T47D (cell line): Measurements from ENCODE around the gene GBF1.

Experiments
- DNase-seq, 2 experiments: peaks; one replicate each; pipeline versions ENCODE4 v3.0.0 to v3.0.0-alpha.2; 2011 to 2012; ENCODE audit warnings: low read depth in 1 of 2, low spot score in 1 of 2
- JUND ChIP-seq: IDR thresholded peaks from 2 replicates; pipeline ENCODE4 v1.6.1; 2012; ENCODE audit warnings: low read depth
- in situ Hi-C: cut with HindIII; loops from 2 replicates; pipeline ENCODE4 v1.10.0; 2016; ENCODE audit warnings: low sequenced_read_pairs, low pct_unique_long_range_greater_than_20kb

The GBF1 gene

DNA sequence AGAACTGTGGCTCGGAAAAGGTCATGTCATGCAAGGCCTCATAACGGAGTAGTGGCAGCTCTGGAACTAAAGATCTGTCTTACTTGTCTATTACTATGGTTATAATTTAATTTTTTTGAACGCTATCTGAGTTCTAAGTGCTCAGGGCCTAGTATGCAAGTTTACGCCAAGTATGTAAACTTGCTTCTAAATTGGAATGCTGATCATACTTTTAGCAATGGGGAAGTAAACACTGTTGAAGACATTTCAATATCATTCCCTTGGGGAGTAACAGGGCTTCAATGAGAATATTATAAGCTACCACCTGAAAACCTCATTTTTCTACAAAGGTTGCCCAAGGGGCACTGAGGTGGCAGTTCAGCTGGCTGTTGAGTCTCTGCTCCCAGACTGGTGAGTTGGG lies 80.7 kb downstream of the GBF1 start:
- no peak for TF ChIP-seq JUND
- in situ Hi-C loops: no loop called here
- DNase-seq: no peak

DNA sequence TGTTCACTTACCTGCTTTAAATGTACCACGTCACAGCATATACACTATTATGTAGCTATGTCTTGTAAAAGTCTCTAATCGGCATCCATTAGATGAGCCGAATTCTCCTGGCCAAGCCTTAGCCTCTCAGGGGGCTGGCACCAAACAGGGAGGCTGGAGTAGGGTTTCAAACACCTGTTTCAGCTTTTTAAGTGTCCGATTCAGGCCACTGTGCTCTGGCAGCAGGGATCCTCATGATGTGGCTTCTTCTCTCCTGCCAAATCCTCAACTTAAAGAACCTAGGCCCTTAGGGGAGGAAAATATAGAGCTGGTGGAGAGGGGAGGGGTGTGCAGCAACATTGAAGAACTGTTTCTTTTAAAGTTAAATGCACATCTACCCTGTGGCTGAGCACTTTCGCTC lies 81.7 kb downstream of the GBF1 start:
- in situ Hi-C loops: no loop called here
- no peak for TF ChIP-seq JUND
- DNase-seq: peak in 1 of 2 experiments; percentile 19

- TF ChIP-seq JUND: no peak
- DNase-seq: no peak
- in situ Hi-C loops: no loop called here
Measured at GRCh38 chr10:102327641-102328040, 82.3 kb downstream of the GBF1 start.

- in situ Hi-C loops: no loop called here
- TF ChIP-seq JUND: no peak
- no peak for DNase-seq
Measured at GRCh38 chr10:102332772-102333171, 87.4 kb downstream of the GBF1 start.

- TF ChIP-seq JUND: no peak
- in situ Hi-C loops: no loop called here
- DNase-seq: no peak
Measured at GRCh38 chr10:102334101-102334500, 88.8 kb downstream of the GBF1 start.

- DNase-seq: peak in 1 of 2 experiments; percentile 30
- no peak for TF ChIP-seq JUND
- in situ Hi-C loops: no loop called here
Measured at GRCh38 chr10:102335184-102335583, 89.9 kb downstream of the GBF1 start.

- DNase-seq: no peak
- in situ Hi-C loops: no loop called here
- TF ChIP-seq JUND: no peak
Measured at GRCh38 chr10:102341038-102341688, 95.8 kb downstream of the GBF1 start.

- no peak for DNase-seq
- TF ChIP-seq JUND: no peak
- in situ Hi-C loops: no loop called here
Measured at GRCh38 chr10:102342458-102342857, 97.1 kb downstream of the GBF1 start.

DNA sequence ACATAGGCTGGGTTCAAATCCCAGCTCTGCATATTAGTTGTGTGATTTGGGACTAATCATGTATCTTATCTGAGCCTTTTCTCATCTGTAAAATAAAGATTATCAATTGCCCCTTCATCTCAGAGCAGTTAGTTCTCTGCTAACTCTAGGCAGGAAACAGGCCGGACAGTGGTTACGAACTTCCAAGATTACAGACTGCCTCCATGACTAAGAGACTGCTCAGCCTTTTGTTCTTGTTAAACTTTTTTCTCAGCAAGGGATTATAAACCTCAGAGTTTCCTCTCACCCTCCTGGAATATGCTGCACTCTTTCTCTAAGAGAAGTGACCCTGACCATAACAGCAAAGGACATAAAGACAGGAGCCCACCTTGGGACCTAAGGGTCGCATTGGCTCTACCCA lies 97.6 kb downstream of the GBF1 start:
- DNase-seq: no peak
- TF ChIP-seq JUND: no peak
- in situ Hi-C loops: no loop called here

DNA sequence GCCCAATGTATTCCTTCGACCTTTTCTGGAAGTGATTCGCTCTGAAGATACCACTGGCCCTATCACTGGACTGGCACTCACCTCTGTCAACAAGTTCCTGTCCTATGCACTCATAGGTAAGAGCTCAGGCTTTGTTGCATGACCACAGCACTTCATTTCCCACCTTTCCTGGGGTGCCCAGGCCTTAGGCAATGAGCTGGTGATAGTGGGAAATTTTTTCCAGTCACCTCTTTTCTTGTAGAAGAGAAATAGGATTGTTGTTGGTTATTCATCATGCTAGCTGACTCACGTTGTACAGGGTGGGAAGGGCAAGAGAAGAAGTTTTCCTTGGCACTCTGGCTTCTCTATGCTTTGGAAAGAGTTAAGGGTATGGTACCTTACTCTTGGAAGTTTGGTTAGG lies 98.7 kb downstream of the GBF1 start:
- in situ Hi-C loops: no loop called here
- no peak for DNase-seq

DNA sequence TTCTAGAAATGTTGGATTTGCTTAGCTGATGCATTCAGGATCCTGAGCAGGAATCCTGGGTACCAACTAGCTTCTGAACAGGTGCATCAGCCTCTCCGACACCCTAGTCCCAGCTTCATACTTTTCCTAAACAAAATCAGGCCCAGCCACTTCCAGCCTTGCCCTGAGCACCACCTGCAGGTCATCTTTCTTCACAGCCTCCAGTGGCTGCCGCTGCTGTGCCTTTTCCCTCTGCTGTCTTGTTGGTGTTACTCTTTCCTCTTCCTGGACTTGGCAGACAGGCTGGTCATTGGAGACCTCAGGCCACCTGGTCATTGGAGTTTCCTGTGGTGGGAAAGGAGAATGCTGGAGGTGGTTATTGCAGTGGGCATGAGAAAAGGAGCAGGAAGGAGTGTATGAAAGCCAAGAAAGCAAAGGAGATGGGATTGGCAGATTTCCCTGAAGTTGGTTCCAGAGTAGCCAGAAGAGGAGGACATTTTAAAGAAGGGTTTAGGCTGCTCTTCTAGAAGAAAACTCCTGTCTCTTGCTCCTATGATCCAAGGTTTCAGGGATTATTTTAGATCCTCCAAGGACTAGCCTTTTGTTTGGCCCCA lies 102.0 kb downstream of the GBF1 start:
- DNase-seq: peak; percentile 61 to 86
- no peak for TF ChIP-seq JUND
- in situ Hi-C loops: no loop called here

More for the DNA sequence above, 98.7 kb downstream of the GBF1 start:
- TF ChIP-seq JUND: no peak

DNA sequence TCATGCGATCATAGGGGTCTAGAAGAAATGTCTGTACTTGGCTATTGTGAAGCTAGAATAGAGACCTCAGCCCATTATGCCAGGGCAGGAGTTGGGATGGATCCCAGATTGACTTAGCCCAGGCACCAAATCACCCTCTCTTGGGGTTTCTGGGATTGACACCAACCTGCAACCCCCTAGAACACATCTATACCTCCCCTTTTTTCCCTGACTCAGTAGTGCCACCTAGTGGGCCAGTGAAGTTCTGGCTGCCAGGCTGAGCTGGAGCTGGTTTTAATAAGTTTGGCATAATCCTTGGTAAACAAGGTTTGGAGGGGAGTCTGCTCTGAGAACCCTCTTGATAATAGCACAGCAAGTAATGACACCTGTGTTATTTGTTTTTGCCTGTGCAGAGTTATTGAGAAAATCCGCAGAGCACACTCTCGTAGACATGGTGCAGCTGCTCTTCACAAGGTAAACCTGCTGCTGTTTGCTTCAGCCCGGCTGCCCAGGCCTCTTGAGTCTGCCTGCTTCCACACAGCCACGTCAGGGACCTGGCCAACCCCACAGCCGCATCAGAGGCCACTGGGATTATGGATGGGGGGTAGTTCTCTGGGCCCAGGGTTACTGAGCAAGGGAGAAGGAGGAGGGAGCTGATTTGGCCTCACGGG lies 106.9 kb downstream of the GBF1 start:
- no peak for TF ChIP-seq JUND
- in situ Hi-C loops: no loop called here
- DNase-seq: peak; percentile 58 to 77

DNA sequence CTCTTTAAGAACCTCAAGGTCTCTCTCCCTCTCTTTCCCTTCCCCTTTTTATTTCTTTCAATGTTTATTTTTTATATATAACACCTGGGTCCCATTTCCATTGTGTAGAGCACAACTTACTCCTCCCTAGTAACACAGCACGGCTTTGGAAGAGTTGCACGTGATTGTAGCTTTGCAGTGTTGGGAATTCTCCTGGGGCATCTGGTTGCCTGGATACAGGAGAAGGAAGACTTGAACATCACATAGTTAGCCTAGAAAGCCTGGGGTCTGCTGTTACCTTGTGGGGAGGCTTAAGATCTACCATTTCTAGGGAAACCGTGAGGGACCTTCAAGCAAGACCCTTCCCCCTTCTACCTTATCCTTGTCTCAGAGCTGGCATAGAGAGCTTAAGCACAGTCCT lies 109.1 kb downstream of the GBF1 start:
- no peak for DNase-seq
- in situ Hi-C loops: no loop called here
- no peak for TF ChIP-seq JUND

DNA sequence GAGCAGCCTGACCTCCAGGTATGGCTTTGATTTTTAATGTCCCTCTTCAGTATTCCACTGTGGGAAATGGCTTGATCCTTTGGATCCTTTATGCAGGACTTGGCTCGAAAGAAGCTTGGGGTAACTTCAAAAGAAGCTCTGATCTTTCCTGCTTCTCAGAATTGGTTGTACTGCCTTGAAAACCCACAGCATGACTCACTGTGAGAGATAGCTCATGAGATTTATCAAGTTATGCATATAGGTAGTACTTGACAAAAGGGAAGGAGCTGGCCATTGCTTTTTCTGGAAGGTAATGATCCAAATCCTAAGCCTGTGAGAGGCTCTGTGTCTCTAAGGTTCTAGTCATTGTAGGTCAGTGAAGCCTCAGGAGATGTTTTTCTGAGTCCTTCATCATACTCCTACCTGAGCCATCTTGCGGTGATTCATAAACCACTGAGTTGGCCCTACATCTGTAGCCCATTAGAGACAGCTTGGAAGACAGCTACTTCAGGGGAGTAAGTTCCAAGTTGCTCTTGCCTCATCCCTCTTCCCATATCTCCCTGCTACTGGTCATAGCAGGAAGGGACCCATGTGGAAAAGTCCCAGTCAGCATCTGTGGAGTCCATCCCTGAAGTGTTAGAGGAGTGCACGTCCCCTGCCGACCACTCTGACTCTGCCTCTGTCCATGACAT lies 113.5 kb downstream of the GBF1 start:
- no peak for TF ChIP-seq JUND
- no peak for DNase-seq
- in situ Hi-C loops: no loop called here
